NB4 (cell line): ENCODE data around the gene SYCP3.

Experiments
- DNase-seq: peaks from one replicate; pipeline ENCODE4 v3.0.0; 2010; ENCODE audit warnings: low read depth
- H3K4me3 ChIP-seq: one replicate; pipeline ENCODE4 v1.5.1; 2011; ENCODE audit warnings: mild to moderate bottlenecking, low read depth, low read length, moderate library complexity
- CTCF ChIP-seq: IDR thresholded peaks from one replicate; pipeline ENCODE4 v1.5.1; 2012; ENCODE audit warnings: low read depth, low read length
- MAX ChIP-seq: IDR thresholded peaks from 2 replicates; pipeline ENCODE4 v1.6.1; 2011; ENCODE audit warnings: low read depth, low read length
- MYC ChIP-seq: IDR thresholded peaks from 2 replicates; pipeline ENCODE4 v1.6.1; 2011; ENCODE audit warnings: low read depth, low read length
- POLR2A ChIP-seq: IDR thresholded peaks from 2 replicates; pipeline ENCODE4 v1.6.1; 2011; ENCODE audit warnings: mild to moderate bottlenecking; ENCODE audit not compliant: insufficient read length; ENCODE audit errors: extremely low read depth

SYCP3 gene

GRCh38 chr12:101759396-101760047 is 20.3 kb upstream of the SYCP3 start:
- DNase-seq = peak; percentile 51
- no peak overlapping the region for H3K4me3 ChIP-seq
- TF ChIP-seq MYC (no peak), CTCF (peak; percentile 82)

GRCh38 chr12:101750152-101750551 is 10.9 kb upstream of the SYCP3 start:
- no peak overlapping the region for H3K4me3 ChIP-seq
- TF ChIP-seq MYC (no peak), MAX (no peak), CTCF (no peak), POLR2A (no peak)

GRCh38 chr12:101749657-101750056 is 10.4 kb upstream of the SYCP3 start:
- TF ChIP-seq MAX = no peak
- H3K4me3 ChIP-seq = no peak overlapping the region
- DNase-seq = no peak

More at GRCh38 chr12:101750152-101750551, 10.9 kb upstream of the SYCP3 start:
- no peak for DNase-seq

GRCh38 chr12:101748907-101749306 is 9.6 kb upstream of the SYCP3 start:
- TF ChIP-seq MYC = no peak
- no peak for TF ChIP-seq MAX
- TF ChIP-seq POLR2A = no peak
- TF ChIP-seq CTCF = no peak
- no peak overlapping the region for H3K4me3 ChIP-seq
- no peak for DNase-seq

- no peak for DNase-seq
- H3K4me3 ChIP-seq = no peak overlapping the region
- TF ChIP-seq MYC = no peak
- no peak for TF ChIP-seq CTCF
- TF ChIP-seq MAX = no peak
- no peak for TF ChIP-seq POLR2A
Observed at GRCh38 chr12:101747697-101748096, 8.4 kb upstream of the SYCP3 start.

- TF ChIP-seq MAX (no peak), POLR2A (no peak), MYC (no peak), CTCF (no peak)
- no peak for DNase-seq
- H3K4me3 ChIP-seq = no peak overlapping the region
Observed at GRCh38 chr12:101746661-101747060, 7.4 kb upstream of the SYCP3 start.
